Gastroesophageal sphincter (tissue), 4 donors: ENCODE data around the gene SLMAP. TPM values are rescaled to one million over a fixed set of nuclear protein-coding genes. Genes with fewer than 3 reads are reported as not detected.

Experiments used
- ATAC-seq: fragments of 150-250 bp; one replicate; pipeline ENCODE4 v1.9.1; 2016; ENCODE audit warnings: mild to moderate bottlenecking, moderate library complexity
- H3K27ac ChIP-seq, 4 donors: fragments of 200-600 bp; sonication (generic) in 3 of 4; 1 replicate in 3 of 4; 2 replicates in 1 of 4; pipeline ENCODE4 v1.5.1; 2016 to 2019
- H3K27me3 ChIP-seq: fragments of 200-600 bp; sonication (generic); one replicate; pipeline ENCODE4 v1.5.1; 2019
- H3K36me3 ChIP-seq, 2 donors: fragments of 200-600 bp; sonication (generic); one replicate each; pipeline ENCODE4 v1.5.1; 2019; ENCODE audit warnings: control low read depth in 1 of 2
- H3K4me1 ChIP-seq, 3 donors: fragments of 200-600 bp; sonication (generic); 1 replicate in 2 of 3; 2 replicates in 1 of 3; pipeline ENCODE4 v1.5.1; 2016 to 2019; ENCODE audit warnings: control low read depth in 2 of 3
- H3K4me3 ChIP-seq, 2 donors: fragments of 200-600 bp; sonication (generic); one replicate each; pipeline ENCODE4 v1.5.1; 2019; ENCODE audit warnings: mild to moderate bottlenecking in 1 of 2, moderate library complexity in 1 of 2
- H3K9me3 ChIP-seq, 3 donors: fragments of 200-600 bp; sonication (generic); one replicate each; pipeline ENCODE4 v1.5.1; 2017 to 2019; ENCODE audit warnings: control low read depth in 2 of 3
- CTCF ChIP-seq, 4 experiments: fragments of 200-600 bp in 2 of 4; fragments of 450-650 bp in 2 of 4; sonication (generic) in 1 of 4; IDR thresholded peaks; one replicate each; pipeline ENCODE4 v1.5.1; 2017 to 2019; ENCODE audit warnings: antibody characterized with exemption in 4 of 4, mild to moderate bottlenecking in 2 of 4, moderate library complexity in 2 of 4
- EP300 ChIP-seq: sonication (generic); formaldehyde crosslinking; IDR thresholded peaks from one replicate; pipeline ENCODE4 v1.6.1; 2017; ENCODE audit warnings: antibody characterized with exemption, mild to moderate bottlenecking
- POLR2A ChIP-seq, 2 donors: fragments of 450-650 bp; IDR thresholded peaks; one replicate each; pipeline ENCODE4 v1.6.1; 2017; ENCODE audit warnings: antibody characterized with exemption in 2 of 2, mild to moderate bottlenecking in 2 of 2, moderate library complexity in 1 of 2
- POLR2AphosphoS5 ChIP-seq: sonication (generic); formaldehyde crosslinking; IDR thresholded peaks from one replicate; pipeline ENCODE4 v1.6.1; 2017; ENCODE audit warnings: antibody characterized with exemption
- WGBS, 2 donors: methylation state at CpG; one replicate each; pipeline ENCODE4 v1.1.5; 2018; ENCODE audit warnings: low coverage in 1 of 2; 5-methylcytosine and 5-hydroxymethylcytosine counted together
- total RNA-seq, 4 donors: library from RNA; depleted of rRNA; stranded (reverse); fragments of >200 nt; gene quantifications; one replicate each; pipeline ENCODE4 v1.1.0, GENCODE V29; 2016

Gene SLMAP
- total RNA-seq, 4 donors from 2014 or later = 462 to 594 (median 531) TPM

- WGBS, 2 donors = 79 to 95% methylated on average over 1 to 6 of the region's 6 CpGs
- Histone ChIP-seq H3K27me3 (no peaks in the 10 kb centered on the region), H3K9me3 (no peaks in the 10 kb centered on the region), H3K36me3 (no peaks in the 10 kb centered on the region), H3K27ac (no peak overlapping the region), H3K4me3 (no peak overlapping the region), H3K4me1 (peaks cover 0 to 32% (median 0%) of the 10 kb centered on the region in 3 donors)
- ATAC-seq = no peak
- no peak for TF ChIP-seq EP300
- no peak for TF ChIP-seq POLR2AphosphoS5
- no peak for TF ChIP-seq POLR2A (IDR thresholded peaks at IDR 0.05)
- TF ChIP-seq CTCF (IDR thresholded peaks at IDR 0.05) = no peak
Measured at GRCh38 chr3:57794951-57795350, 38.8 kb downstream of the SLMAP start.

GRCh38 chr3:57796261-57796660 is 40.2 kb downstream of the SLMAP start:
- no peak for ATAC-seq
- H3K36me3 ChIP-seq = no peaks in the 10 kb centered on the region
- WGBS, 2 donors = 33 to 58% methylated on average over 4 of the region's 4 CpGs
- H3K4me1 ChIP-seq = peaks cover 0 to 40% (median 0%) of the 10 kb centered on the region in 3 donors
- H3K9me3 ChIP-seq = no peaks in the 10 kb centered on the region
- no peak for TF ChIP-seq CTCF (IDR thresholded peaks at IDR 0.05)
- no peak for TF ChIP-seq EP300
- TF ChIP-seq POLR2AphosphoS5 = no peak
- TF ChIP-seq POLR2A (IDR thresholded peaks at IDR 0.05) = no peak
- no peak overlapping the region for H3K27ac ChIP-seq
- H3K27me3 ChIP-seq = no peaks in the 10 kb centered on the region
- no peak overlapping the region for H3K4me3 ChIP-seq

DNA sequence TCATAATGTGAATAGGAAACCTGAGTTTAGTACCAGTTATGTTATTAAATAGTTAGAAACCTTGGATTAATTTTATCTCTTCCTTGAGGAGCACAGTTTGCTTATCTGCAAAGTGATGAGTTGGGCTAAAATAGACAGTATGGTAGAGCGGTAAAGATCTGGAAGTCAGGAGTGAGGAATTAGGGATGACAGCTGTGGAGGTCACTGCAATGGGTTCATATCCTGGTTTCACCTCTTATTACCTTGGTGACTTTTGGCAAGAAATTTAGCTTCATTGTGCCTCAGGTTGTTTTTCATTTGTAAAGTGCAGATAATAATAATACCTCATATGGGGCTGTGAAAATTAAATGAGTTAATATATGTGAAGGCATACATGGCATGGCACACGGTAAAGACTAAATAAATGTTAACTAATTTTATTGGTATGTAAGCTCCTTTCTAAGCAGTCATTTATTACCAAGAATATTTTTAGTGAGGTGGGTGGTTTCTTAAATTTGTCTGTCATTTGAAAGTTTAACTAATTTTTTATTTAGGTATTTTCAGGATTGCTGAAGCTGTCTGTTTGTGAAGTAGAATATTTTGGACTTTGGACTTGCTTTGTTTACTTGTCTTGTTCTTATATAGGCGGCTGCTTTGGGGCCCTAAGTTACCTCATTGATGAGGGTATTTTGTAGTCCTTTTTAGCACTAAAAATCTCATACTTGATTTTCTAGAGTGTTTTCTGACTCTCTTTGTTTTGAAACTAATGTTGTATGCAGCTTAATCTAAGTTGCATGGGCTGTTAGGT is 41.8 kb downstream of the SLMAP start:
- WGBS, 2 donors = 65 to 82% methylated on average over 3 of the region's 3 CpGs
- Histone ChIP-seq H3K27me3 (no peaks in the 10 kb centered on the region), H3K4me3 (no peak overlapping the region), H3K4me1 (peaks cover under 1 to 56% (median 7%) of the 10 kb centered on the region in 3 donors), H3K27ac (no peak overlapping the region), H3K36me3 (no peaks in the 10 kb centered on the region), H3K9me3 (no peaks in the 10 kb centered on the region)
- TF ChIP-seq CTCF (IDR thresholded peaks at IDR 0.05) (no peak), EP300 (no peak), POLR2AphosphoS5 (no peak), POLR2A (IDR thresholded peaks at IDR 0.05) (no peak)
- ATAC-seq = no peak

DNA sequence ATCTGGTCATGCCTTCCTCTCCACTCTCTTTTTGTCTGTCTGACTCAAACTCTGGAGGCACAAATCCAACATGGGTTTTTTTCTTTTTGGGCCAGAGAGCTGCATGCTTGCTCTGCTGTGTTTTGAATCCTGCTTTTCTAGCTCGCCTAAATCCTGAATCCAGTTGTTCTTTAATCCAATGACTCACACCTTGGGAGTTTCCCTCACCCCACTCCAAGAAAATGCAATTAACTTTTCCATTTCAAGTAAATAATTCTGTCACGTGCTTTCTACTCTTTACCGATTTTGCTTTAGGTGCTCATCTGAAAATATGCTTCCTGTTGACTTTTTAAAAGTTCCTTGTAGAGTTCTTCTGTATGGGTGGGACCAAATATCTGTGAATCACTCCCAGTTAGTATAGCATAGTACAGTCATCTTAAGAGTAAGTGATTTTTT is 47.6 kb downstream of the SLMAP start:
- H3K4me3 ChIP-seq = no peak overlapping the region
- peaks cover 9 to 45% (median 16%) of the 10 kb centered on the region in 3 donors for H3K4me1 ChIP-seq
- WGBS, 2 donors = 3 to 5% methylated on average over 3 of the region's 3 CpGs
- no peaks in the 10 kb centered on the region for H3K36me3 ChIP-seq
- H3K27ac ChIP-seq = peak overlapping the region; percentile 13 to 55 (median 38)
- peak; percentile 90 for ATAC-seq
- H3K27me3 ChIP-seq = no peaks in the 10 kb centered on the region
- H3K9me3 ChIP-seq = no peaks in the 10 kb centered on the region
- TF ChIP-seq CTCF (IDR thresholded peaks at IDR 0.05) = no peak
- TF ChIP-seq POLR2AphosphoS5 = peak; percentile 59

DNA sequence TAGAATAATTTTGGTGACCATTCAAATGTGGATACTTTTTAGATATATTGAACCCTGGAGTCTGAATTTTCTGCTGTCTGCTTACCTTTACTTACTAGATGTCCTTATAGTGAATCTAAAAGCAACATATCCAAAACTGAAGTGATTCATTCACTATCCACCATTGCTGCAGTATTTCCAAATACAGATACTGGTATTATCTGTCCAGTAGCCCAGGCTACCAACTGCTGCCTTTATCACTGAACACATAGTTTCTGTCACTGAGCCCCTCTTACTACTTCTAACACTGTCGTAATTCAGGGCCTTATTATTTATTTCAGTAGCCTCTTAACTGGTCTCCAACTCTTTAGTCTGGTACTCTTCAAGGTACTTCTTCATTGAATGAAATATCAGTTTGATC is 49.2 kb downstream of the SLMAP start:
- no peak overlapping the region for H3K4me3 ChIP-seq
- H3K9me3 ChIP-seq = no peaks in the 10 kb centered on the region
- H3K36me3 ChIP-seq = no peaks in the 10 kb centered on the region
- WGBS, 2 donors = 92 to 100% methylated on average over 1 of the region's 1 CpG
- peaks cover 9 to 53% (median 16%) of the 10 kb centered on the region in 3 donors for H3K4me1 ChIP-seq
- TF ChIP-seq POLR2AphosphoS5 = no peak
- TF ChIP-seq CTCF (IDR thresholded peaks at IDR 0.05) = no peak
- no peak for TF ChIP-seq EP300
- no peak for TF ChIP-seq POLR2A (IDR thresholded peaks at IDR 0.05)
- no peak for ATAC-seq
- H3K27ac ChIP-seq = no peak overlapping the region
- H3K27me3 ChIP-seq = no peaks in the 10 kb centered on the region
